CD4-positive, alpha-beta T cell treated with Interleukin-6 at 100 ng/mL for 8 hours (primary cell): ENCODE measurements around the gene CSGALNACT2.
"Not testable (repeated sequence)": the region's sequence is repeated elsewhere in the genome, so short reads cannot be mapped to it uniquely, and the experiment has no call there.

Source experiments
- DNase-seq: peaks from one replicate; pipeline ENCODE4 v3.0.0-alpha.2; 2020; ENCODE audit warnings: mixed read lengths, low spot score

Gene CSGALNACT2, protein sequence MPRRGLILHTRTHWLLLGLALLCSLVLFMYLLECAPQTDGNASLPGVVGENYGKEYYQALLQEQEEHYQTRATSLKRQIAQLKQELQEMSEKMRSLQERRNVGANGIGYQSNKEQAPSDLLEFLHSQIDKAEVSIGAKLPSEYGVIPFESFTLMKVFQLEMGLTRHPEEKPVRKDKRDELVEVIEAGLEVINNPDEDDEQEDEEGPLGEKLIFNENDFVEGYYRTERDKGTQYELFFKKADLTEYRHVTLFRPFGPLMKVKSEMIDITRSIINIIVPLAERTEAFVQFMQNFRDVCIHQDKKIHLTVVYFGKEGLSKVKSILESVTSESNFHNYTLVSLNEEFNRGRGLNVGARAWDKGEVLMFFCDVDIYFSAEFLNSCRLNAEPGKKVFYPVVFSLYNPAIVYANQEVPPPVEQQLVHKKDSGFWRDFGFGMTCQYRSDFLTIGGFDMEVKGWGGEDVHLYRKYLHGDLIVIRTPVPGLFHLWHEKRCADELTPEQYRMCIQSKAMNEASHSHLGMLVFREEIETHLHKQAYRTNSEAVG

DNA sequence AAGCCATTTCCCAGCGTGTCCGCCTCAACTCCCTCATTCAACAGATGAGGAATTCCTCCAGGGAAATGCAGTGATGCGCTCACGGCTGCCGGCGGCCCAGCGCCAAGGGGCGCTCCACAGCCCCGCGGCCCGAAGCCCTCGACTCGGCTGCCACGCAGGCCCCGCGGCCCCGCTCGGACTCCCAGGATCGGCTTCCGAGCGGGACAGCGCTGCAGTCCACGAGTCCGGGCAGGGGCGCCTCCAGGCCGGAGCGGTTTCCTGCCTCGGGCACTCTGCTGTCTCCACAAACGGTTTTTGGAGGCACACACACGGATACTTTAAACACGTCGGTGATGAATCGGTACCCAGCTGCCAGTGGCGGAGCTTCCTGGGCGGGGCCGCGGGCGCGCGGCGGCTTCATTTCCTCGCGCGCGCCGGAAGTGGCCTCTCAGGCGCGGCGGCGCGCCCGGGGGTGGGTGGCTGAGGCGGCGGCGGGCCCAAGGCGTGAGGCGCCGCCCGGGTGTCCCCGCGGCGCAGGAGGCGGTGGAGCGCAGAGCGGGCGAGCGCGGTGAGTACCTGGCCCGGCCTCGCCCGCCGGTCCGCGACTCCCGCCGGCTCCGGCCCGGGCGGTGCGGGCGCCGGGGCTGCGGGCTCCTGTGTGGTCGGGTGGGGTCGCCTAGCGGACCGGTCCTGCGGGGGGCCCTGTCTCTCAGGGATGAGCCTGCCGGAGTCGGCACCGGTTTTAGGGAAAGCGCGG, at the start of gene CSGALNACT2:
CSGALNACT2 (plus strand) TSS at position 425 of the 736 bp plus-strand sequence. CDS start 16,705 bp downstream, outside the sequence.
- peak; percentile 84 for DNase-seq

DNA sequence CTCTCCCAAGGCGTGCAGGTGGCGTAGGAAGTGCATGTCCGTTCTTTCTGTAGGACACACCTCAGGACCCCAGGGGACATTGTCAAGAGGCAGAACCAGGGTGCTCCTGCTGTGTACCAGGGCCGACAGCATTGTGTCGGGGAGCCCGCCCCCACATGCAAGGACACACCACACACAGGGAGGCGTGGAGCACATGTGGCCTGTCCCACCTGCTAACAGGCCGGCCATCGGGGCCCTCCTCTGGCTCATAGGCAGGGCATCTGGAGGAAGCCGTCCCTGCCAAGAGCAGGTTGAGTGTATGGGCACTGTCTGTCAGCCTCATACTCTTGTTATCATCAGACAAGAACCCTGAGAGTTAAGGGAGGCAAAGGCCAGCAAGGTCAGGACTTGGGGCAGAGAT, 48.7 kb upstream of the CSGALNACT2 start:
- no peak for DNase-seq

DNA sequence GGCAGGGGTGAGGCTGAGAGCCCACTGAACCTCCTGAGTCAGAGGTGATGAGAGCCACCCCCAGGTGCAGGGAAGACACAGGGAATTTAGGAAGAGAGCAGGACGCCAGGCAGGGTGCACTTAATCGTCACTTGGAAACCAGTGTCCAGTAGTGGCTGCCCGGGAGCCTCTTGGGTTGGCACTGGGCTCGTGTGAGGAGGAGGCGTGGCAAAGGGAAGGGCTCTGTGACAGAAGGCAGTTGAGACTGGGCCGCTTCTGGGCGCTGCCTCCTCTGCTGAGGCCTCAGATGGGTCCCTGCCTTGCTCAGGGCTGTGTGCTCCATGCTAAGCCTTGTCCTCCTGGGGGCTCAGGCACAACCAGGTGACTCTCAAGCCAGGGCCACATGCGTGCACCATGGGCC, 48.1 kb upstream of the CSGALNACT2 start:
- no peak for DNase-seq

DNA sequence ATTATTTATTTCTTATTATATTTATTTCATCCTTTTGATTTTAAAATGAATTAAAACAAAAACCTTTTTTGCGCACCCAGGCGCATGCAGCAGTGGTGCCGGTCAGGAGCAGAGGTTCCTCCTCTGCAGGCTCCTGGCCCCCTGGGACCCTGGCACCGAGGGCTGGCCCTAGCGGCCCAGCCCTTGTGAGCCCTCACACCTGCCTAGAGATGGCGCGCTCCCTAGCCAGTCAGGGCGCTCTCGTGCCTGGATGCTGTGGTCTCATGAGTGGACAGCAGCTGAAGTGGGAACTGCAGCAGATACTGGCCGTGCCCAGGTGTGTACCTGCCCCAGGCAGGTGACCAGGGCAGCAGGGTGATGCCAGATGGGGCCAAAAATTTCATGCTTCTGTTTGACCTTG, 47.6 kb upstream of the CSGALNACT2 start:
- no peak for DNase-seq

DNA sequence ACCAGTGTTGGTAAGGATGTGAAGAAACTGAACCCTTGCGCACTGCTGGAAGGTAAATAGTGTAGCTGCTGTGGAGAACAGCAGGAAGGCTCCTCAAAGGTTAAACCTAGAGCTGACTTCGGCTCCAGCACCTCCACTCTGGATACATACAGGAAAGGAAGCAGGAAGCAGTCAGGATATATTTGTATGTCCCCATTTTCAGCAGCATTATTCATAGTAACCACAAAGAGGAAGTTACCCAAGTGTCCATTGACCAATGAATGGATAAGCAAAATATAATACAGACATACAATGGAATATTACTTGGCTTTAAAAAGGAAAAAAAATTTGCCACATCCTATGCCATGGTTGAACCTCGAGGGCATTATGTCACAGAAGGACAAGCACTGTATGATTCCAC, 46.4 kb upstream of the CSGALNACT2 start:
- no peak for DNase-seq

DNA sequence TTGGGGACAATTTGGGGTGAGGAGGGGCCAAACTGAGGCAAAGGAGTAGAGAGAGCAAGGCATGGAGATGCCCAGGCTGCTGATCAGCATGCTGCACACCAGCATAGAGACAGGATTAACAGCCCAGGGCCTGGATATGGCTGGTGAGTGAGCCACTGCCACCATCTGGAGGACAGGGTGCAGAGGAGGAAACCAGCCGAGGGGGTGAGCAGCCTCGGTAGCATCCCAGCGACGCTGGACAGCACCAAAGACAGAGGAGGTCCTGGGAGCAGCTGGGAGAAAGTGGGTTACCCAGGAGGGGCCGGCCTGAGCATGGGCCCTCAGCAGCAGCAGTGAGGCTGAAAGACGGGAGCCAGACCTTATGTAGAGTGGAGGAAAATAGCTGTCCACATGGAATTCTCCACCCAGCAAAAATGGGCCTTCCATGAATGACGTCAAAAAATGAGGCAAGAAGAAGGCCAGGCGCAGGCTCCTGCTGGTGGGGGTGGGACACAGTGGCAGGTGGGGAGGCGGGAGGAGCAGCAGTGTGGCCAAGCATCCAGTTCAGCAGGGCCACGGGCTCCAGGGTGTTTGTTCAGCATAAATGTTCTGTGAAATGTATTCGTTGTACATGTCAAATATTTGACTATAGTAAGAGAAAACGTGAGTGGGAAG, 44.7 kb upstream of the CSGALNACT2 start:
- no peak for DNase-seq

DNA sequence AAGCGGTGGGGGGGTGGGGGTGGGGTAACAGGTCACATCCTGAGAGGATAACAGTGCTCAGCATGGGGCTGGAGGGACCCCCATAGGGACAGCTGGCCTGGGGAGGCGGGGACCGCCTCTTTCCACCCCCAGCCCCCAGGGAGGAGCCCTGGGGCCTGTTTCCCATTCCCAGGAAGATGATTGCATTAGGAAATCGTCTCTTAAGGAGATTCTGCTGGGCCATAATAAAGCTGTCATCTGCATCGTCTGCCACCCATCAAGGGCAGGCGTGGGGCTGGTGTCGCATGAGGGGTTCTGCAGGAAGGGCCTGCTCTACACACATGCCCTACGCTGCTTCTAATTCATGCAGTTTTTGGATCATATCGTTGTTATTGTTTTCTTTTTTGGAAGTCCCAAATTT, 44.2 kb upstream of the CSGALNACT2 start:
- DNase-seq = no peak

DNA sequence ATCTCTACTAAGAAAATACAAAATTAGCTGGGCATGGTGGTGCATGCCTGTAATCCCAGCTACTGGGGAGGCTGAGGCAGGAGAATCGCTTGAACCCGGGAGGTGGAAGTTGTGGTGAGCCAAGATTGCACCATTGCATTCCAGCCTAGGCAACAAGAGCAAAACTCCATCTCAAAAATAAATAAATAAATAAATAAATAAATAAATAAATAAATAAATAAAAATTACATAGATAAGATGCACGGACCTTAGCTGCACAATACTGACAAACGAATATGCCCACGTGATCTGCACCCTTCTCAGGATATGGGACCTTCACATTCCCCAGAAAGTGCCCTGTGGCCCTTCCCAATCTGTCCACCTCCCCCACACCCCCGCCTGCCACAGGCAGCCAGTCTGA, 38.9 kb upstream of the CSGALNACT2 start:
- not testable (repeated sequence) for DNase-seq

DNA sequence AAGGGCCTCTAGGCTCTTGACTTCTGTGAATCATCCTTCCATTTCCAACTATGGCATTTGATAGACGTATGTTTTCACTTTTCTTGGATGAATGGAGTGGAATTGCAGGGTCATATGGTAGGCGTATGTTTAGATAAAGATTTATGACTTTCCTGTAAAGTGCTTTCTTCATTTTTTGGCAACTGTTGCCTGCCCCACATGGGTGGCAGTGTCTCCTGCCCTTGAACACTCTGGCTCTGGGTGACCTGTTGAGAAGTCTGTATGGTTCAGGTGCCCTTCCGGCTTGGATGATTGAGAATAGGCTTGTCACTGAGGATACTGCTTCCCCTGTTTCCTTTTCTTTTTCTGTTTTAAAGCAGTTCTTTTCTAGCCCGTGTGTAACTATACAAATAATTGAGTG, 38.3 kb upstream of the CSGALNACT2 start:
- no peak for DNase-seq

DNA sequence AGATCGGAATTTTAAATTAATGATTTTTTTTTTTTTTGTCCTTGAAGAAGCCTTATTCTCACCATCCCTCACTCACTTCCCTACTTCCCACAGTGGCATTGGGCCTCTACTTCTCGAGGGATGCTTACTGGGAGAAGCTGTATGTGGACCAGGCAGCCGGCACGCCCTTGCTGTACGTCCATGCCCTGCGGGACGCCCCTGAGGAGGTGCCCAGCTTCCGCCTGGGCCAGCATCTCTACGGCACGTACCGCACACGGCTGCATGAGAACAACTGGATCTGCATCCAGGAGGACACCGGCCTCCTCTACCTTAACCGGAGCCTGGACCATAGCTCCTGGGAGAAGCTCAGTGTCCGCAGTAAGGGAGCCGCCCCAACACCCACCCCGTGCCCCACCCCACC, 37.9 kb upstream of the CSGALNACT2 start:
- no peak for DNase-seq

DNA sequence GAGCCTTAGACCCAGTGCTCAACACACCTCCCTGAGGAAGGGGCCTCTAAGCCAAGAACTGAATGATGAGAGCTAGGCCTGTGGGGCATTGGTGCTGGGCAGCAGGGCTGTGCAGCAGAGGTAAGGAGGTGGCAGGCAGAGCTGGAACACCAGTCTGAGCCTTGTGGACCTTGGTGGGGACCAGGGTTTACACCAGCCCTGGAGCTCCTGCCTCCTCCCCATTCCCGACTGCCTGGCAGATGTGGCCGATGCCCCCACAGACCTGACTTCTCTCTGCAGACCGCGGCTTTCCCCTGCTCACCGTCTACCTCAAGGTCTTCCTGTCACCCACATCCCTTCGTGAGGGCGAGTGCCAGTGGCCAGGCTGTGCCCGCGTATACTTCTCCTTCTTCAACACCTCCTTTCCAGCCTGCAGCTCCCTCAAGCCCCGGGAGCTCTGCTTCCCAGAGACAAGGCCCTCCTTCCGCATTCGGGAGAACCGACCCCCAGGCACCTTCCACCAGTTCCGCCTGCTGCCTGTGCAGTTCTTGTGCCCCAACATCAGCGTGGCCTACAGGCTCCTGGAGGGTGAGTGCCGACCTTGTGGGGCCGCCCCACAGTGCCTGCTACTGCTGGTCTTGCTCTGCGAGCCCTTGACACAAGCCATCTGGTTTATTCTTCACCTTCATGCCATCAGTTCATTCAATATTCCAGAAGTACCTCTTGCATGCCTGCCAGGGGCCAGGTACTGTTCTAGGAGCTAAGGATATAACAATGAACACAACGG, 36.0 kb upstream of the CSGALNACT2 start:
- DNase-seq = no peak

DNA sequence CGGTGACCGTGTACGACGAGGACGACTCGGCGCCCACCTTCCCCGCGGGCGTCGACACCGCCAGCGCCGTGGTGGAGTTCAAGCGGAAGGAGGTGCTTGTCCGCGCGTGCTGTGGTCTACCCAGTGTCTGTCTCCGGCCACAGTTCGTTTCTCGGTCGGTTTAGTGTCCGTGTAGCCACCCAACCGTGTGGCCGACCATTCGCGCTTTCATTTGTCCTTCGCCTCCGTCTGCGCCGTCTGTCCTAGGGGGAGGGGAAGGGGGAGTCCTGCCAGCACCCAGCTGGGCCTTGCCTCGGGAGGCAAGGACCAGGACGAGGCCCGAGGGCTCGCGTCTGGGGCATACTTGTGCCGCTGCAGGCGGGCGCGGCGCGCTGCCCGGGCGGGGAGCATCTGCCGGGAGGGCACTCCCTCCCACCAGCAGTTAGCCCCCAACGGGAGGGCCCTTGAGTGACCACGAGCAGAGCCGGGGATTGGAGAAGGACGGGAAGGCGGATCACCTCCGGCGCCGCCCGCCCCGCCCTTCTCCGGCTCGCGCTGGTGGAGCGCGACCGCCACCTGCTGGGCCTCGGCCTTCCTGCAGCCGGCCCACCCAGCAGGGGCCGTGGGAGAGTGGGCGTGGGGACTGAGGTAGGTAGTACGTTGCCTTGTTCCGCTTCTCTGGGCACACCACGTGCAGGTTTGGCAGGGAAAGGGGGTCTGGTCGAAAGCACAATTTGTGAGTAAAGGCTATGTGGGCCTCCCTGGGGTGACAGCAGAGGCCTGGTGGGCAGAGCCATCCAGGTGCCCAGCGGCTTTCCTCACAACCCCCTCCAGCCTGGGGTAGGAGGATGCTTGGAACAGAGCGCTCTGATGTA, 32.9 kb upstream of the CSGALNACT2 start:
- DNase-seq = peak; percentile 66

DNA sequence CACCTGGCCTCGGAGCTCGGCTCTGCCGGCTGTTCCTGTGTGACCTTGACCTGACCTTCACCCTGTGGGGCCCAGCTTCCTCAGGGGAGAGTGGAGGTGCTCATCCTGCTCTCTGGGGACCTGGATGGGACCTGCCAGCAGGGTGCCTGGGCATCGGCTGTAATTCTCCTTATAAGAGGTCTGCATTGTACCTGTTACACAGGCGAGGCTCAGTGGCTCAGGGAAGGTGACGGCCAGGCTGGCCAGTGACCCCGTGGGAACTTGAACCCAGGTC, 32.4 kb upstream of the CSGALNACT2 start:
- DNase-seq = no peak

DNA sequence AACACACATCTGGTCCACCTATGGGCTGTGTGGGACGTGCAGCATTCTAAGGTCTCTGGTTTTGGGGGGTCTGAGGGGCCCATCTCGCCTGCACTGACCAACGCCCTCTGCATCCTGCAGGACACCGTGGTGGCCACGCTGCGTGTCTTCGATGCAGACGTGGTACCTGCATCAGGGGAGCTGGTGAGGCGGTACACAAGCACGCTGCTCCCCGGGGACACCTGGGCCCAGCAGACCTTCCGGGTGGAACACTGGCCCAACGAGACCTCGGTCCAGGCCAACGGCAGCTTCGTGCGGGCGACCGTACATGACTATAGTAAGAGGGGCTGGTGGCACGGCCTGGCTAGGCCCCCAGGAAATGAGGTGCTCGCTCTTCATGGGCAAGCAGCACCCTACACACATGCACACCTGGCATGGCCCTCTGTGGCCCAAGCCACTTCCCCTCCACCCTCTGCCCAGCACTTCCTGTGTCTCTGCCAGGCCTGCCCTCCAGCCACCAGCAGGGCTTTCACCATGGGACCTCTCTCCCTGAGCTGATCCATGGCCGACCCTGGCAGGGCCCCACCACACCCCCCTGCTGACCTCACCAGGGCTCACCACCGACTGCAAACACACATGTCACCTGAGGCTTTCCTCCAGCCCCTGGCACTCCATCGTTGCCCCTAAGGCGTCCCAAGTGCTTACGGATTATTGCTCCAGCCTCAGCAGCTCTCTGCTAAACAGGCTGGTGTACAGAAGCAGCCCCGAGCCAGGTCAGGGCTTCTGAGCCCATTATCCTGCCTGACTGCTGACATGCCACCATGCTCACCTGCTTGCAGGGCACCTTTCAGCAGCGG, 31.8 kb upstream of the CSGALNACT2 start:
- no peak for DNase-seq

DNA sequence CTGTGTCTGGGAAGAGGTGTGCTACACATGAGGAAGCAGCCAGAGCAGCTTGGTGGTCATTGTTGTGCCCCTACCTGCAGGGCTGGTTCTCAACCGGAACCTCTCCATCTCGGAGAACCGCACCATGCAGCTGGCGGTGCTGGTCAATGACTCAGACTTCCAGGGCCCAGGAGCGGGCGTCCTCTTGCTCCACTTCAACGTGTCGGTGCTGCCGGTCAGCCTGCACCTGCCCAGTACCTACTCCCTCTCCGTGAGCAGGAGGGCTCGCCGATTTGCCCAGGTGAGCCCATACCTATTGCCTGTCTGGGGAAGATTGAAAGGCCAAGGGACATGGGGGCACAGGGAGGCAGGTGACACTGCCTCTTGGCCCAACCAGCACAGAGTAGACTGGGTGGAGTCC, 29.3 kb upstream of the CSGALNACT2 start:
- no peak for DNase-seq

DNA sequence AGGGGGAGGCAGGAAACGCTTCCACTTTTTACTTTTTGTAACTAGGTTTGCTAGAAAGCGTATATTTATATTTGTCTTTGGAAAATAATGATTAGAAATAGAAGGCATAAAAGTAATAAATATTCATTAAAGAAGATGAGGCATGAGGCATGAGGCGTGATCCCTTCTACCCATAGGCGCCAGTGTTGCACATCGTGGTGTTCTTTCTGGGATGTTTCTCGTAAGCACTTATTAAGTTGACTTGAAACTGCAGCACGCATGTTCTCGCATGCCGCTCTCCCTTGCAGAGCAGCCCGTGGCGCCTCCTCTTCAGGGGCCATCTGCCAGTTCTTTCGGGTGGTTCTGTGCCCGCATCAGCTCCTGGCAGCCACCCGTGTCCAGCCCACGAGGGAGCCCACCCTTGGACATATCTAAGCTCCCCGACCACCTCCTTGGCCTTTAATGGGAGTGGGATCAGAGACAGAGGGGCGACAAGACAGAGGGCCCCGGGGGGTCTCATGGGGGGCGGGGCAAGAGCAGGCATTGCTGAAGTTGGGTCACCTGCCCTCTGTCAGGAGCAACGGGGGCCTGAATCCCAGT, 28.5 kb upstream of the CSGALNACT2 start:
- DNase-seq = no peak

DNA sequence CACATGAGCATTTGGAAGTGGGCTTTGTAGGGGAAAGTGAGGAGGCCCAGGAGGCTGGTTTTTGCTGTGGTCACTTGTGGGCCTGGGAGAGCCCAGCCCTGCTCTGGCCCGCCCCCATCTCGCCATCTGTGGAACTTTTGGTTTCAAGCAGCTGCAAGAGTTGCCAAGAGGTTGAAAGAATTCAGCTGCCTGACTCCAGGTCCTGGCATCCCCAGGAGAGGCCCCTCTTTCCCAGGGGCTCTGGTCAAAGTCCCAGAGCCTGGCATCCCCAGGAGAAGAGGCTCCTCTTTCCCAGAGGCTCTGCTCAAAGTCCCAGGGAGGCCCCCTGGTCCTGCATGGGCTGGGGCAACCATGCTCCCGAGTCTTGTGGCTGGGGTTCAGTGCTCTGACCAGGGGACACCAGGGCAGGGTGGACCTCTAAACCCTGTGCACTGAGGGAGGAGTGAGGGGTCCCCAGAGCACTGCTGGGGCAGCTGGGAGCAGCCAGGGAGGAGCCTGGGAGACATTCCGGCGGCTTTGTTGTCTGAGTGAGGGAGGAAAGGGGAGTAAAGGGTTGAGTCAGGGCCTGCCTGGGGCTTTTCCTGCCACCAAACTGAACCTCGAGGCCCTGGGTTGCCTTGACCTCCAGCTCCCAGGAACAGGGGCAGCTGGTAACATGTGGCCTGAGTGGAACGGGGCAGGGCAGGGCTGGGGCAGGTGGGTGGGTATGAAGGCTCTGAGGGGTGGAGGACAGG, 27.7 kb upstream of the CSGALNACT2 start:
- no peak for DNase-seq

DNA sequence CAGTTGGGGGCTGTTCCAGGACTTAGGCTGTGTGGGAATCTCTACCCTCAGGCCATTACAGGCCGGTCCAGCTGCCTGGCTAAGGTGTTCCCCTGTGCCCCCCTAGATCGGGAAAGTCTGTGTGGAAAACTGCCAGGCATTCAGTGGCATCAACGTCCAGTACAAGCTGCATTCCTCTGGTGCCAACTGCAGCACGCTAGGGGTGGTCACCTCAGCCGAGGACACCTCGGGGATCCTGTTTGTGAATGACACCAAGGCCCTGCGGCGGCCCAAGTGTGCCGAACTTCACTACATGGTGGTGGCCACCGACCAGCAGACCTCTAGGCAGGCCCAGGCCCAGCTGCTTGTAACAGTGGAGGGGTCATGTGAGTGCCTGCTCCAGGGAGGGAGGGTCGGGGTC, 27.1 kb upstream of the CSGALNACT2 start:
- DNase-seq = no peak

DNA sequence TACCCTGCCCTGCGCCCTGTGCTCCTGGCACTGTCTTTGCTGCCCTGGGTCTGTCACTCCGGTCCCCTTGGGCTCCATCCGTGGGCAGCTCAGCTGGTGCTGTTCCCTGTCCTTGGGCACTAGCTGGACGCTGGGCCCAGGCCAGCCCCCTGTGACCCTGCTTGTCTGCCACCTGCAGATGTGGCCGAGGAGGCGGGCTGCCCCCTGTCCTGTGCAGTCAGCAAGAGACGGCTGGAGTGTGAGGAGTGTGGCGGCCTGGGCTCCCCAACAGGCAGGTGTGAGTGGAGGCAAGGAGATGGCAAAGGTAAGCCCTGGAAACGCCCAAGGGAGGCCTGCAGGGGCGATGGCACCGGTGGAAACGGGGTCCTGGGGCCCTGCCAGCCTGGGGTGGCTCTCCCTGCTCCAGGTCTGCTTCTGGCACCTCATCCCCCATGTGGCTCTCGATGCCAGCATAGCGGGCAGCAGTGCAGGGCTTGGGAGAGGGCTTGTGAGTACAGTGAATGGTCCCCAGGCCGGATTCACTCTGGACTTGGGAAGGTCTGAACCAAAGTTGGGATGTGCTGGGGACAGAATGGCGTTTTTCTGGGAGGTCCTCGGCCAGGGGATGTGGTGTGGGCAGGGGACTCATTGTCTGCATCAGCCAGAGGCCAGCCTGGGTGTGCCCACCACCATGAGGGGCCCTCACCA, 26.2 kb upstream of the CSGALNACT2 start:
- DNase-seq = no peak
